H7 (cell line): Measurements from ENCODE around the gene PDE6H. TPM values are rescaled to one million over a fixed set of nuclear protein-coding genes. Genes with fewer than 3 reads are reported as not detected.

ENCODE experiments used
- DNase-seq: peaks from one replicate; pipeline ENCODE4 v3.0.0; 2012
- H3K27me3 ChIP-seq: 2 replicates; pipeline ENCODE4 v1.6.0; 2011; ENCODE audit warnings: mild to moderate bottlenecking, low read length; ENCODE audit not compliant: control insufficient read depth, insufficient read depth
- H3K36me3 ChIP-seq: replicated peaks from 2 replicates; pipeline ENCODE4 v1.5.1; 2011; ENCODE audit warnings: low read length; ENCODE audit not compliant: control insufficient read depth, insufficient read depth
- H3K4me3 ChIP-seq: 2 replicates; pipeline ENCODE4 v1.5.1; 2011; ENCODE audit warnings: low read depth, mild to moderate bottlenecking, control low read depth, low read length, moderate library complexity; ENCODE audit not compliant: insufficient read depth
- total RNA-seq: library from RNA; depleted of rRNA; stranded (reverse); fragments of >200 nt; shearing (Covaris generic); gene quantifications from 2 replicates; pipeline ENCODE4 v1.2.3, GENCODE V29; 2014

Gene PDE6H
- total RNA-seq, 1 experiment from 2014 or later = not detected

- no peaks in the 10 kb centered on the region for H3K27me3 ChIP-seq
- H3K36me3 ChIP-seq = no peaks in the 10 kb centered on the region
- no peak overlapping the region for H3K4me3 ChIP-seq
- no peak for DNase-seq
Observed at GRCh38 chr12:14975457-14975856, 2.6 kb downstream of the PDE6H start.

- Histone ChIP-seq H3K36me3 (no peaks in the 10 kb centered on the region), H3K4me3 (no peak overlapping the region), H3K27me3 (no peaks in the 10 kb centered on the region)
- DNase-seq = no peak
Observed at GRCh38 chr12:14976658-14977057, 3.8 kb downstream of the PDE6H start.

- Histone ChIP-seq H3K4me3 (no peak overlapping the region), H3K27me3 (no peaks in the 10 kb centered on the region), H3K36me3 (no peaks in the 10 kb centered on the region)
- no peak for DNase-seq
Observed at GRCh38 chr12:14979468-14979867, 6.6 kb downstream of the PDE6H start.

GRCh38 chr12:14981049-14981448 lies 8.2 kb downstream of the PDE6H start:
- Histone ChIP-seq H3K27me3 (no peaks in the 10 kb centered on the region), H3K4me3 (no peak overlapping the region), H3K36me3 (no peaks in the 10 kb centered on the region)
- DNase-seq = no peak

- no peaks in the 10 kb centered on the region for H3K36me3 ChIP-seq
- no peak overlapping the region for H3K4me3 ChIP-seq
- H3K27me3 ChIP-seq = no peaks in the 10 kb centered on the region
- DNase-seq = no peak
Observed at GRCh38 chr12:14982562-14982961, 9.7 kb downstream of the PDE6H start.

GRCh38 chr12:14982991-14983390 lies 10.1 kb downstream of the PDE6H start:
- no peak for DNase-seq
- Histone ChIP-seq H3K27me3 (no peaks in the 10 kb centered on the region), H3K36me3 (no peaks in the 10 kb centered on the region), H3K4me3 (no peak overlapping the region)

- DNase-seq = no peak
- Histone ChIP-seq H3K4me3 (no peak overlapping the region), H3K36me3 (no peaks in the 10 kb centered on the region), H3K27me3 (no peaks in the 10 kb centered on the region)
Observed at GRCh38 chr12:14984036-14984435, 11.2 kb downstream of the PDE6H start.

GRCh38 chr12:14984766-14985285 lies 12.0 kb downstream of the PDE6H start:
- DNase-seq = no peak
- Histone ChIP-seq H3K36me3 (no peaks in the 10 kb centered on the region), H3K4me3 (no peak overlapping the region), H3K27me3 (no peaks in the 10 kb centered on the region)

GRCh38 chr12:14986449-14986848 lies 13.6 kb downstream of the PDE6H start:
- Histone ChIP-seq H3K27me3 (no peaks in the 10 kb centered on the region), H3K4me3 (no peak overlapping the region), H3K36me3 (no peaks in the 10 kb centered on the region)
- no peak for DNase-seq

GRCh38 chr12:14988035-14988434 lies 15.2 kb downstream of the PDE6H start:
- Histone ChIP-seq H3K36me3 (no peaks in the 10 kb centered on the region), H3K4me3 (no peak overlapping the region), H3K27me3 (no peaks in the 10 kb centered on the region)
- no peak for DNase-seq

- no peaks in the 10 kb centered on the region for H3K27me3 ChIP-seq
- no peak overlapping the region for H3K4me3 ChIP-seq
- DNase-seq = no peak
- no peaks in the 10 kb centered on the region for H3K36me3 ChIP-seq
Observed at GRCh38 chr12:14989790-14990189, 16.9 kb downstream of the PDE6H start.

- no peaks in the 10 kb centered on the region for H3K27me3 ChIP-seq
- no peak overlapping the region for H3K4me3 ChIP-seq
- no peak for DNase-seq
- H3K36me3 ChIP-seq = no peaks in the 10 kb centered on the region
Observed at GRCh38 chr12:14991069-14991468, 18.2 kb downstream of the PDE6H start.

- H3K27me3 ChIP-seq = no peaks in the 10 kb centered on the region
- no peak overlapping the region for H3K4me3 ChIP-seq
- DNase-seq = no peak
- no peaks in the 10 kb centered on the region for H3K36me3 ChIP-seq
Observed at GRCh38 chr12:14992673-14993072, 19.8 kb downstream of the PDE6H start.

- no peak for DNase-seq
- Histone ChIP-seq H3K4me3 (no peak overlapping the region), H3K36me3 (no peaks in the 10 kb centered on the region), H3K27me3 (no peaks in the 10 kb centered on the region)
Observed at GRCh38 chr12:14993117-14993516, 20.3 kb downstream of the PDE6H start.

- H3K27me3 ChIP-seq = no peaks in the 10 kb centered on the region
- no peak for DNase-seq
- no peak overlapping the region for H3K4me3 ChIP-seq
- H3K36me3 ChIP-seq = no peaks in the 10 kb centered on the region
Observed at GRCh38 chr12:14993537-14994266, 20.9 kb downstream of the PDE6H start.

- no peaks in the 10 kb centered on the region for H3K36me3 ChIP-seq
- no peak for DNase-seq
Observed at GRCh38 chr12:14994610-14995009, 21.8 kb downstream of the PDE6H start.

More at GRCh38 chr12:14994610-14995009, 21.8 kb downstream of the PDE6H start:
- Histone ChIP-seq H3K27me3 (no peaks in the 10 kb centered on the region), H3K4me3 (no peak overlapping the region)
